Breast epithelium (tissue), 4 donors: ENCODE measurements around the gene NOS1AP. TPM values are rescaled to one million over a fixed set of nuclear protein-coding genes. Genes with fewer than 3 reads are reported as not detected.

ENCODE experiments used
- DNase-seq, 2 donors: peaks; one replicate each; pipeline ENCODE4 v3.0.0-alpha.2; 2019; ENCODE audit warnings: low spot score in 2 of 2
- H3K27ac ChIP-seq, 2 donors: fragments of 200-600 bp; sonication (generic) in 1 of 2; one replicate each; pipeline ENCODE4 v1.5.1; 2016 to 2019; ENCODE audit warnings: mild to moderate bottlenecking in 1 of 2
- H3K27me3 ChIP-seq, 2 donors: fragments of 200-600 bp; sonication (generic) in 1 of 2; one replicate each; pipeline versions ENCODE4 v1.5.1 to v1.6.0; 2017 to 2019; ENCODE audit warnings: control low read depth in 1 of 2, mild to moderate bottlenecking in 1 of 2
- H3K36me3 ChIP-seq: fragments of 200-600 bp; one replicate; pipeline ENCODE4 v1.5.1; 2019
- H3K4me1 ChIP-seq, 2 donors: fragments of 200-600 bp; sonication (generic); one replicate each; pipeline ENCODE4 v1.5.1; 2016 to 2019; ENCODE audit warnings: control low read depth in 1 of 2
- H3K4me3 ChIP-seq, 3 donors: fragments of 200-600 bp; sonication (generic); 1 replicate in 2 of 3; 2 replicates in 1 of 3; pipeline ENCODE4 v1.5.1; 2016 to 2019; ENCODE audit warnings: mild to moderate bottlenecking in 3 of 3, moderate library complexity in 2 of 3
- H3K9me3 ChIP-seq, 2 donors: fragments of 200-600 bp; sonication (generic) in 1 of 2; one replicate each; pipeline ENCODE4 v1.5.1; 2016 to 2019; ENCODE audit warnings: control low read depth in 1 of 2
- CTCF ChIP-seq, 3 donors: fragments of 450-650 bp; IDR thresholded peaks; one replicate each; pipeline ENCODE4 v1.5.1; 2016 to 2017; ENCODE audit warnings: antibody characterized with exemption in 3 of 3, mild to moderate bottlenecking in 3 of 3, moderate library complexity in 3 of 3
- POLR2A ChIP-seq: fragments of 450-650 bp; IDR thresholded peaks from one replicate; pipeline ENCODE4 v1.6.1; 2016; ENCODE audit warnings: antibody characterized with exemption, mild to moderate bottlenecking, moderate library complexity
- POLR2AphosphoS5 ChIP-seq, 3 donors: sonication (generic); formaldehyde crosslinking; IDR thresholded peaks; one replicate each; pipeline ENCODE4 v1.6.1; 2017; ENCODE audit warnings: antibody characterized with exemption in 3 of 3
- intact Hi-C: fragments of 100-400 bp; cut with DNase I; formaldehyde crosslinking; loops from one replicate; pipeline ENCODE4 v1.15.1; 2023; ENCODE audit warnings: low total_unique reads
- total RNA-seq, 3 donors: library from RNA; depleted of rRNA; stranded (reverse); fragments of >200 nt; gene quantifications; one replicate each; pipeline ENCODE4 v1.1.0, GENCODE V29; 2016

Gene NOS1AP
- total RNA-seq, 3 donors from 2014 or later = 2.2 to 17.6 (median 11.8) TPM

GRCh38 chr1:162319493-162320175, 250.1 kb downstream of the NOS1AP start:
- Histone ChIP-seq H3K4me3 (peak overlapping the region in 1 of 3 donors; percentile 5), H3K27ac (peak overlapping the region; percentile 50 to 58), H3K36me3 (no peaks in the 10 kb centered on the region), H3K4me1 (no peaks in the 10 kb centered on the region), H3K9me3 (no peaks in the 10 kb centered on the region), H3K27me3 (no peaks in the 10 kb centered on the region)
- TF ChIP-seq POLR2A = no peak
- no peak for TF ChIP-seq POLR2AphosphoS5 (IDR thresholded peaks at IDR 0.05)
- no peak for TF ChIP-seq CTCF (IDR thresholded peaks at IDR 0.05)
- intact Hi-C loops = no loop called here
- DNase-seq = peak in 1 of 2 donors; percentile 86

GRCh38 chr1:162321809-162322422, 252.4 kb downstream of the NOS1AP start:
- TF ChIP-seq POLR2A (no peak), POLR2AphosphoS5 (IDR thresholded peaks at IDR 0.05) (no peak), CTCF (IDR thresholded peaks at IDR 0.05) (no peak)
- DNase-seq = no peak

GRCh38 chr1:162323023-162323422, 253.5 kb downstream of the NOS1AP start:
- no peak for DNase-seq
- intact Hi-C loops = no loop called here

More at GRCh38 chr1:162321809-162322422, 252.4 kb downstream of the NOS1AP start:
- Histone ChIP-seq H3K9me3 (no peaks in the 10 kb centered on the region), H3K36me3 (no peaks in the 10 kb centered on the region), H3K27me3 (no peaks in the 10 kb centered on the region), H3K27ac (no peak overlapping the region), H3K4me3 (no peak overlapping the region), H3K4me1 (no peaks in the 10 kb centered on the region)
- intact Hi-C loops = no loop called here

GRCh38 chr1:162324396-162324795, 254.9 kb downstream of the NOS1AP start:
- Histone ChIP-seq H3K36me3 (no peaks in the 10 kb centered on the region), H3K27ac (no peak overlapping the region), H3K4me1 (peaks cover 0 to 6% of the 10 kb centered on the region in 2 donors), H3K4me3 (no peak overlapping the region), H3K9me3 (no peaks in the 10 kb centered on the region), H3K27me3 (no peaks in the 10 kb centered on the region)
- no peak for DNase-seq
- intact Hi-C loops = no loop called here
- TF ChIP-seq POLR2AphosphoS5 (IDR thresholded peaks at IDR 0.05) = no peak
- TF ChIP-seq POLR2A = no peak
- no peak for TF ChIP-seq CTCF (IDR thresholded peaks at IDR 0.05)

More at GRCh38 chr1:162323023-162323422, 253.5 kb downstream of the NOS1AP start:
- Histone ChIP-seq H3K4me3 (no peak overlapping the region), H3K27ac (no peak overlapping the region), H3K9me3 (no peaks in the 10 kb centered on the region), H3K27me3 (no peaks in the 10 kb centered on the region), H3K36me3 (no peaks in the 10 kb centered on the region), H3K4me1 (peaks cover 0 to 5% of the 10 kb centered on the region in 2 donors)
- TF ChIP-seq POLR2AphosphoS5 (IDR thresholded peaks at IDR 0.05) (no peak), POLR2A (no peak), CTCF (IDR thresholded peaks at IDR 0.05) (no peak)

GRCh38 chr1:162326559-162326958, 257.1 kb downstream of the NOS1AP start:
- Histone ChIP-seq H3K27me3 (no peaks in the 10 kb centered on the region), H3K36me3 (no peaks in the 10 kb centered on the region), H3K4me1 (peaks cover 0 to 6% of the 10 kb centered on the region in 2 donors), H3K4me3 (no peak overlapping the region), H3K9me3 (no peaks in the 10 kb centered on the region), H3K27ac (peak overlapping the region; percentile 1 to 9)
- intact Hi-C loops = no loop called here
- no peak for TF ChIP-seq CTCF (IDR thresholded peaks at IDR 0.05)
- no peak for TF ChIP-seq POLR2A
- no peak for TF ChIP-seq POLR2AphosphoS5 (IDR thresholded peaks at IDR 0.05)
- no peak for DNase-seq
